GM19395 (cell line): ENCODE measurements around the gene PID1.

ENCODE experiments used
- ATAC-seq: cut with Tn5 transposase; IDR thresholded peaks from one replicate; pipeline ENCODE4 v1.9.1; 2021; ENCODE audit warnings: mild to moderate bottlenecking, moderate library complexity; ENCODE audit not compliant: unreplicated experiment

The PID1 gene

GRCh38 chr2:229261599-229261998 lies 9.5 kb downstream of the PID1 start:
- no peak for ATAC-seq

DNA sequence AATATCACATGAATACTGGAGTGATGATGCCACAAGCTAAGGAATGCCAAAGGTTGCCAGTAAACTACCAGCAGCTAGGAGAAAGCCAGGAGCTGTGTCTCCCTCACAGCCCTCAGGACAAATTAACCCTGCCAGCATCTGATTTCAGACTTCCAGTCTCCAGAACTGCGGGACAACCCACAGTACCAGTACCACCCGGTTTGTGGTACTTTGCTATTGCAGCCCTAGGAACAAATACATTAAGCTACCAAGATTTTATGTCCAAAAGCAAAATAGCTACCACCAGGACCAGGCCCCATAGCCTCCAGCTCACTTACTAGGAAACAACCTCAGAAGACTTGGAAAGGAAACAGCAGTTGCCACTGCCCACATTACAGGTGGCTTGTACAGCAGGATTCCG lies 10.0 kb downstream of the PID1 start:
- ATAC-seq = no peak

- no peak for ATAC-seq
These were observed 13.1 kb downstream of the PID1 start for GRCh38 chr2:229257985-229258384.

DNA sequence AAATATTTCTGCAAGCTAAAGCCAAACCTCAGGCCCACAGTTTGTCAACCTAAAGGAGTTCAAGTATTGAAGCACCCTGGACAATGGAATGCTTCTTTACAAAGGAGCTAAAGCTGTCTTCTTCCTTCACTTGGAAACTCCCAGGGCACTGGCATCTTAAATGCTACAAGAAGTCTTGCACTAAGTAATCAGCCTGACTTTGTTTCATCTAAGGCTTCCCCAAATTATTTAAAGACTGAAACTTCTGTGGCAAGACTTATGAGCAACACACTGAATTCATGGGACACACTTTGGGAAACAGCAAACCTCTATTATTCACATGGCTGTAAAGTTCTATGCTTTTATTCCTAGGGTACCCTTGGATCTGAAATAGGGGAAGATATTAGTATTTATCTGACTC lies 14.7 kb downstream of the PID1 start:
- ATAC-seq = no peak

GRCh38 chr2:229254206-229254605 lies 16.9 kb downstream of the PID1 start:
- ATAC-seq = no peak

DNA sequence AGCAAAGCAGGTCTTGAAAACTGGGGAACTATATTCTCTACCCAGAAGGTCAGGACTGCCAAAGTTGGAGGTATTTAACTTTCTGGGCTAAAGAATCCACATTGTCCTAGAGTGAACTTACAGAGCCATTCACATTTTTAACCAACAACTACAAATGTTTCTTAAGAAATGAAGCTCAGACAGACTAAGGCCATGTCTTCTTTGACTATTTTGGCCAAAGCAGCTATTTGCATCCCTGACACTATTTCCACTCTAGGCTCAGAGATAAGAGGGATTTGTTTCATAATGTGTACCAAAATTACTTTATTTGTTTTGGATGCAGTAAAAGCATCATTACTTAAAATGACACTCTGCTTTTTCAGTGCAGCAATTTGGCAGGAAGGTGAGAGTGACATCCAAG lies 18.1 kb downstream of the PID1 start:
- ATAC-seq = no peak

- no peak for ATAC-seq
These were observed 18.8 kb downstream of the PID1 start for GRCh38 chr2:229252280-229252679.

DNA sequence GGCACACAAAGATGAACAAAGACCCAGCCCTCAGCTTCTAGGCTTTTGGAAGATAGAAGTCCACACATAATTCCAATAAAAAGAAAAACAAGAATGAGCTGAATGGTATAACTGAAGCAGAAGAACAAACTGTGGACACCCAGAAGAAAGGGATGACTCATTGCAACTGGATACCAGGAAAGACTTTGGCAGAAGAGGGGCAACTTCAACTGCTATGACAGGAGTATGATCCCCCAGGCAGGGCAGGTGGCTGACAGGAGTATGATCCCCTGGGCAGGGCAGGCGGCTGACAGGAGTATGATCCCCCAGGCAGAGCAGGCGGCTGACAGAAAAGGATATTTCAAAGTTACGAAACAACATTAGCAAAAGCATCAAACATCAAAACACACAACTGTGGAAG lies 21.6 kb downstream of the PID1 start:
- no peak for ATAC-seq

DNA sequence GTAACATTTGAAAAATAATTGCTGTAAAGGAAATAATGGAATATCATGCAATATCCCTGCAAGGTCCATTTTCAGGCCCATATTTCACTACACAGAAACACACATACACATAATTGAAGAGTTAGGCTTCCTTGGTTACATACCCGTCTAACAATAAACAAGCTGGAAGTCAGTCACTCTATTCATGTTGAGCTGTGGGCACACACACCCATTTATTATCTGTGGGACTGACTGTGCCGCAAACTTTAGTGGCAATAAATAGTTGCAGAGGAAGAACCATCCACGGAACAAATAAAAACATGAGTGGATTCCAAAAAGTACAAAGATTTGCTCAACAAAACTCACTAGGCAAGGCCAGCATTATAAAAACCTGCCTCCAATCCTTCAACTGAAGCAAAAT lies 24.8 kb downstream of the PID1 start:
- no peak for ATAC-seq

DNA sequence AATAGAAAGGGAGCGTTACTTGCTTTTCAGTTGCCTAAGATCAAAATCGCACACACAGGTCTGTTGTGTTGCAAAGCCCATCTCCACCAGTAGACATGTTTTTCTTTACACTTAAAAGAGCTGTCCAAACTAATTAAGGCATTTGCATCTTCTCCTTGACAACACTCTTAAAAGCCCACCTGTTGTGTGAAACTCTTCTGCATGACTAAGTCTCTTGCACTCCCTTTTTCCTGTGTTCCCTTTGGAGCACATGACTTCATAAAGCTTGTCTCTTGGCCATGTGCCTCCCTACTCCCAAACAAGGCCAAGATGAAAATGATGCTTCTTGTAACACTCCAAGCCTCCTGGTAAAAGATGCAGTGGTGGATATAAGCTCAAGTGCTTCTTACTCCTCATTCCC lies 26.1 kb downstream of the PID1 start:
- ATAC-seq = no peak

GRCh38 chr2:229243890-229244560 lies 27.1 kb downstream of the PID1 start:
- ATAC-seq = no peak

- no peak for ATAC-seq
These were observed 30.0 kb downstream of the PID1 start for GRCh38 chr2:229240984-229241491.

GRCh38 chr2:229239021-229239420 lies 32.1 kb downstream of the PID1 start:
- ATAC-seq = no peak

- ATAC-seq = no peak
These were observed 33.8 kb downstream of the PID1 start for GRCh38 chr2:229237270-229237669.

GRCh38 chr2:229235131-229235914 lies 35.8 kb downstream of the PID1 start:
- no peak for ATAC-seq

GRCh38 chr2:229231885-229232284 lies 39.2 kb downstream of the PID1 start:
- no peak for ATAC-seq

DNA sequence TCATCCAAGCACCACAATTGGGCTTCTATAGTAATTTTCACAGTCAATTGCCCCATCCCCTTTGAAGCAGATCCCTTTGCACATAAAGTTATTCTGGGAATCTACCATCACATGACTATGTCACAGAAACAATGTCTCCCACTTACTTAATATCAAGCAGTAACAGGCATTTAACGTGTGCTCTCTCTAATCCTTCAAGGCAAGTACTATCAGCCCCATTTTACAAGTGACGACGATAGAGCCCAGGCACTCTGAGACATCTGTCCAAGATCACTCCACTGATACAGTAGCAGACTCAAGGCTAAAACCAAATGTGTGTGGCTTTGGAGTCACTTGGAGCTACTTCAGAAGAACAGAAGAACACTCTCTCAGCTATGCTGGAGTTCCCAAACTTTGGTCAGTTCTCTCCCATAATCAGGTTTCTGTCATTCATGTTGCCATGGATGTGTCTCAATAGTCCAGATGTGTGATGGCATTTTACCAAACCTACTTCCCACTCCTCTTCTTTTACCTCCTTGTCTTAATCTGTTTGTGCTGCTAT lies 39.7 kb downstream of the PID1 start:
- no peak for ATAC-seq

GRCh38 chr2:229230911-229231310 lies 40.2 kb downstream of the PID1 start:
- ATAC-seq = no peak

GRCh38 chr2:229230256-229230655 lies 40.8 kb downstream of the PID1 start:
- ATAC-seq = no peak

DNA sequence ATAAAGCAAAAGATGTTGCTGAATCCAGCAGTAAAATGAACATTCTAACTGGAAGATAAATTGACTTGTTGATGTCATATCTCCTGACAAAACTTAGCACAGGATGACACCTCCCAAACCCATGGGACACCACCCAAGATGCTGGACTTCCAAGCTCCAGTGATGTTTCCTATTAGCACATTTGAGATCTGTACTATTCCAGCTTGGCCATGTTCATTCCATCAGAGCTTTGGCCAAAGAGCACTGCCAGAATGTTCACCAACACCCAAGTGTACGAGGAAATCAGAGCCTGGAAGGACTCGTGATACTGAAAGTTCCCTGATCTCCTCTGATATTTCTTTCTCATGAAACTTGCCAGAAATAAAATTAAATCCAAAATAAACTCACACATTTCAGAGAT lies 44.7 kb downstream of the PID1 start:
- no peak for ATAC-seq

DNA sequence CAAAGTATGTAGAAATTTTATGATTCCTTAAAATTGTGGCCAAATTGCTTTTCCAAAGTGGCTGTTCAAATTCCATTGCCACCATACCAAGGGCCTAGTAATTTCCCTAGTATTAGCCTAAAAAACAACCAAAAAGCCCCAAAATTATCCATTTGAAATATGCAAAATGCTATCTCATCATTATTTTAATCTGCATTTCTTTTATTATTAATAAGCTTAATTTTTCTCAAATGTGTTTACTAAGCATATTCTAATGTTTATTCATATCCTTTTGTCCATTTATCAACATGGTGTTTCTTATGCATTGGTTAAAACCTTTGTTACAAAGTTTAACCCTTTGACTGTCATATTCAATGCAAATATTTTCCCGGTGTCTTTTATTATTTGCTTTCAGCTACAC lies 48.0 kb downstream of the PID1 start:
- ATAC-seq = no peak

GRCh38 chr2:229221641-229222040 lies 49.4 kb downstream of the PID1 start:
- no peak for ATAC-seq
